H9 (cell line): ENCODE measurements around the gene VSIG10L. TPM values are rescaled to one million over a fixed set of nuclear protein-coding genes. Genes with fewer than 3 reads are reported as not detected.

Source experiments
- DNase-seq: peaks from one replicate; pipeline ENCODE4 v3.0.0-alpha.2; 2017
- H2AFZ ChIP-seq: one replicate; pipeline ENCODE4 v1.6.1; 2013; ENCODE audit warnings: mild to moderate bottlenecking, low read length, control low read depth, moderate library complexity
- H2AK5ac ChIP-seq: 2 replicates; pipeline ENCODE4 v1.6.1; 2013; ENCODE audit warnings: low read length, control low read depth, mixed read lengths; ENCODE audit not compliant: insufficient read length
- H2BK120ac ChIP-seq: one replicate; pipeline ENCODE4 v1.6.1; 2013; ENCODE audit warnings: low read depth, mild to moderate bottlenecking, low read length, control low read depth, inconsistent platforms; ENCODE audit not compliant: poor library complexity, severe bottlenecking
- H2BK12ac ChIP-seq: 2 replicates; pipeline ENCODE4 v1.6.1; 2013; ENCODE audit warnings: low read length, control low read depth, mixed read lengths, low read depth; ENCODE audit not compliant: insufficient read length
- H2BK15ac ChIP-seq: 2 replicates; pipeline ENCODE4 v1.6.1; 2013; ENCODE audit warnings: low read depth, low read length, control low read depth
- H2BK20ac ChIP-seq: one replicate; pipeline ENCODE4 v1.6.1; 2013; ENCODE audit warnings: low read depth, mild to moderate bottlenecking, low read length, control low read depth, inconsistent platforms; ENCODE audit not compliant: poor library complexity, severe bottlenecking
- H2BK5ac ChIP-seq: 2 replicates; pipeline ENCODE4 v1.6.1; 2013; ENCODE audit warnings: low read length, control low read depth, mixed read lengths; ENCODE audit not compliant: insufficient read length
- H3K14ac ChIP-seq: 2 replicates; pipeline ENCODE4 v1.6.1; 2013; ENCODE audit warnings: low read length, control low read depth; ENCODE audit not compliant: insufficient read depth
- H3K18ac ChIP-seq: 2 replicates; pipeline ENCODE4 v1.6.1; 2013; ENCODE audit warnings: low read depth, mild to moderate bottlenecking, mixed read lengths, low read length, control low read depth; ENCODE audit not compliant: insufficient read length
- H3K23ac ChIP-seq: 2 replicates; pipeline ENCODE4 v1.6.1; 2013; ENCODE audit warnings: low read length, control low read depth, mixed read lengths, low read depth; ENCODE audit not compliant: insufficient read length
- H3K23me2 ChIP-seq: 2 replicates; pipeline ENCODE4 v1.6.1; 2013; ENCODE audit warnings: low read depth, mild to moderate bottlenecking, mixed read lengths, low read length, control low read depth; ENCODE audit not compliant: insufficient read length, poor library complexity, severe bottlenecking
- H3K27ac ChIP-seq: 2 replicates; pipeline ENCODE4 v1.5.1; 2013; ENCODE audit warnings: low read length, control low read depth, mixed read lengths, low read depth; ENCODE audit not compliant: insufficient read length
- H3K27me3 ChIP-seq: 2 replicates; pipeline ENCODE4 v1.6.1; 2013; ENCODE audit warnings: low read length, control low read depth, inconsistent platforms; ENCODE audit not compliant: insufficient read depth
- H3K4ac ChIP-seq: 2 replicates; pipeline ENCODE4 v1.6.1; 2013; ENCODE audit warnings: low read depth, mild to moderate bottlenecking, control low read depth, inconsistent platforms, low read length, moderate library complexity
- H3K4me1 ChIP-seq: 2 replicates; pipeline ENCODE4 v1.6.1; 2013; ENCODE audit warnings: low read length, control low read depth, inconsistent platforms; ENCODE audit not compliant: insufficient read depth
- H3K4me2 ChIP-seq: 2 replicates; pipeline ENCODE4 v1.6.1; 2013; ENCODE audit warnings: low read length, control low read depth, mixed read lengths; ENCODE audit not compliant: insufficient read length, insufficient read depth
- H3K56ac ChIP-seq: 2 replicates; pipeline ENCODE4 v1.6.1; 2013; ENCODE audit warnings: low read depth, mild to moderate bottlenecking, mixed read lengths, low read length, control low read depth; ENCODE audit not compliant: insufficient read length
- H3K79me1 ChIP-seq: 2 replicates; pipeline ENCODE4 v1.6.1; 2013; ENCODE audit warnings: low read depth, mild to moderate bottlenecking, moderate library complexity, low read length, control low read depth, inconsistent platforms; ENCODE audit not compliant: insufficient read depth, poor library complexity, severe bottlenecking
- H3K79me2 ChIP-seq: 2 replicates; pipeline ENCODE4 v1.6.1; 2013; ENCODE audit warnings: low read length, control low read depth, inconsistent platforms; ENCODE audit not compliant: insufficient read depth
- H3K9ac ChIP-seq: 2 replicates; pipeline ENCODE4 v1.6.1; 2013; ENCODE audit warnings: low read length, control low read depth, mixed read lengths; ENCODE audit not compliant: insufficient read length; ENCODE audit errors: extremely low read depth
- H3K9me3 ChIP-seq: one replicate; pipeline ENCODE4 v1.6.1; 2013; ENCODE audit warnings: low read depth, low read length, inconsistent platforms; ENCODE audit not compliant: control insufficient read depth
- H3T11ph ChIP-seq: one replicate; pipeline ENCODE4 v1.6.1; 2013; ENCODE audit warnings: mild to moderate bottlenecking, low read length, control low read depth, inconsistent platforms
- H4K20me1 ChIP-seq: one replicate; pipeline ENCODE4 v1.6.1; 2013; ENCODE audit not compliant: control insufficient read depth, insufficient read length, insufficient read depth
- H4K5ac ChIP-seq: 2 replicates; pipeline ENCODE4 v1.6.1; 2013; ENCODE audit warnings: low read depth, mild to moderate bottlenecking, mixed read lengths, low read length, control low read depth; ENCODE audit not compliant: insufficient read length
- H4K8ac ChIP-seq: replicated peaks from 2 replicates; pipeline ENCODE4 v1.6.1; 2013; ENCODE audit warnings: low read length, control low read depth, mixed read lengths, low read depth; ENCODE audit not compliant: insufficient read length
- H4K91ac ChIP-seq: 2 replicates; pipeline ENCODE4 v1.6.1; 2013; ENCODE audit warnings: low read depth, mild to moderate bottlenecking, moderate library complexity, mixed read lengths, low read length, control low read depth; ENCODE audit not compliant: insufficient read length
- H3K27ac Mint-ChIP-seq, 3 experiments: 2 replicates in 2 of 3; 3 replicates in 1 of 3; pipeline ENCODE4 v1.8.0; 2020 to 2021; ENCODE audit warnings: mixed read lengths in 3 of 3, mild to moderate bottlenecking in 1 of 3, moderate library complexity in 1 of 3
- H3K27me3 Mint-ChIP-seq: 2 replicates; pipeline ENCODE4 v1.8.0; 2021; ENCODE audit warnings: low read depth, mild to moderate bottlenecking, moderate library complexity, mixed read lengths
- H3K36me3 Mint-ChIP-seq, 3 experiments: 2 replicates in 2 of 3; 3 replicates in 1 of 3; pipeline ENCODE4 v1.8.0; 2020 to 2021; ENCODE audit warnings: low read depth in 3 of 3, mixed read lengths in 3 of 3; ENCODE audit not compliant: insufficient read depth in 1 of 3
- H3K4me1 Mint-ChIP-seq, 2 experiments: 2 replicates each; pipeline ENCODE4 v1.8.0; 2020; ENCODE audit warnings: mixed read lengths in 2 of 2
- H3K4me3 Mint-ChIP-seq, 2 experiments: 2 replicates in 1 of 2; 3 replicates in 1 of 2; pipeline ENCODE4 v1.8.0; 2020 to 2021; ENCODE audit warnings: mild to moderate bottlenecking in 2 of 2, mixed read lengths in 2 of 2, moderate library complexity in 1 of 2
- H3K9me3 Mint-ChIP-seq, 2 experiments: 2 replicates in 1 of 2; 3 replicates in 1 of 2; pipeline ENCODE4 v1.8.0; 2020; ENCODE audit warnings: mild to moderate bottlenecking in 2 of 2, mixed read lengths in 2 of 2, moderate library complexity in 1 of 2
- WGBS: extraction: QIAGEN DNeasy Blood & Tissue Kit; methylation state at CpG from one replicate; pipeline ENCODE4 v1.1.7; 2013; ENCODE audit warnings: missing lambda C conversion rate, low lambda C conversion rate, mixed read lengths; ENCODE audit not compliant: insufficient read length; ENCODE audit errors: extremely low coverage; 5-methylcytosine and 5-hydroxymethylcytosine counted together
- total RNA-seq: library from RNA; stranded (reverse); gene quantifications from 2 replicates; pipeline ENCODE4 v1.2.1, GENCODE V29; 2021
- TF ChIP-seq, protein P1 (sequence below): fragments of 200-600 bp; sonication (generic); conservative IDR thresholded peaks from 3 replicates; pipeline ENCODE4 v1.8.0; 2021; ENCODE audit warnings: antibody characterized with exemption, mild to moderate bottlenecking

VSIG10L gene
- total RNA-seq, 1 experiment from 2014 or later: 5.6 TPM

- Histone ChIP-seq H2AFZ (no peak overlapping the region), H4K20me1 (no peaks in the 10 kb centered on the region), H2BK5ac (no peak overlapping the region), H3K23ac (no peak overlapping the region), H3K56ac (no peak overlapping the region), H3K27ac (no peak overlapping the region), H3K9me3 (peaks cover 5% of the 10 kb centered on the region), H3K4me2 (no peak overlapping the region), H3K27me3 (no peaks in the 10 kb centered on the region), H2AK5ac (no peak overlapping the region), H3K4ac (no peak overlapping the region), H3T11ph (no peak overlapping the region), H3K14ac (no peak overlapping the region), H2BK15ac (no peak overlapping the region), H3K79me1 (no peaks in the 10 kb centered on the region), H3K9ac (no peak overlapping the region), H4K8ac (no peak overlapping the region), H2BK12ac (no peak overlapping the region), H3K79me2 (no peaks in the 10 kb centered on the region), H3K18ac (no peak overlapping the region), H2BK20ac (no peak overlapping the region), H4K91ac (no peak overlapping the region), H3K4me1 (no peaks in the 10 kb centered on the region), H4K5ac (no peak overlapping the region), H2BK120ac (no peak overlapping the region), H3K23me2 (peaks cover 8% of the 10 kb centered on the region)
- Mint-ChIP-seq H3K27ac (no peak overlapping the region), H3K4me3 (no peak overlapping the region), H3K4me1 (peaks cover 4 to 13% of the 10 kb centered on the region in 2 experiments), H3K36me3 (peaks cover 23 to 37% (median 27%) of the 10 kb centered on the region in 3 experiments), H3K27me3 (peaks cover 5% of the 10 kb centered on the region), H3K9me3 (no peaks in the 10 kb centered on the region)
- TF ChIP-seq, protein P1, sequence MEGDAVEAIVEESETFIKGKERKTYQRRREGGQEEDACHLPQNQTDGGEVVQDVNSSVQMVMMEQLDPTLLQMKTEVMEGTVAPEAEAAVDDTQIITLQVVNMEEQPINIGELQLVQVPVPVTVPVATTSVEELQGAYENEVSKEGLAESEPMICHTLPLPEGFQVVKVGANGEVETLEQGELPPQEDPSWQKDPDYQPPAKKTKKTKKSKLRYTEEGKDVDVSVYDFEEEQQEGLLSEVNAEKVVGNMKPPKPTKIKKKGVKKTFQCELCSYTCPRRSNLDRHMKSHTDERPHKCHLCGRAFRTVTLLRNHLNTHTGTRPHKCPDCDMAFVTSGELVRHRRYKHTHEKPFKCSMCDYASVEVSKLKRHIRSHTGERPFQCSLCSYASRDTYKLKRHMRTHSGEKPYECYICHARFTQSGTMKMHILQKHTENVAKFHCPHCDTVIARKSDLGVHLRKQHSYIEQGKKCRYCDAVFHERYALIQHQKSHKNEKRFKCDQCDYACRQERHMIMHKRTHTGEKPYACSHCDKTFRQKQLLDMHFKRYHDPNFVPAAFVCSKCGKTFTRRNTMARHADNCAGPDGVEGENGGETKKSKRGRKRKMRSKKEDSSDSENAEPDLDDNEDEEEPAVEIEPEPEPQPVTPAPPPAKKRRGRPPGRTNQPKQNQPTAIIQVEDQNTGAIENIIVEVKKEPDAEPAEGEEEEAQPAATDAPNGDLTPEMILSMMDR: no peak
- no CpG with 5 or more reads among the region's 36 CpGs for WGBS
- no peak for DNase-seq
These were observed 15.5 kb downstream of the VSIG10L start for GRCh38 chr19:51326216-51327065.
